Muscle of leg (tissue), 11 donors: ENCODE data around the gene TARBP1. TPM values are rescaled to one million over a fixed set of nuclear protein-coding genes. Genes with fewer than 3 reads are reported as not detected.
"Not testable (repeated sequence)": the region's sequence is repeated elsewhere in the genome, so short reads cannot be mapped to it uniquely, and the experiment has no call there.

Source experiments
- DNase-seq: peaks from one replicate; pipeline ENCODE4 v3.0.0; 2013
- H3K27ac ChIP-seq: one replicate; pipeline ENCODE4 v1.5.1; 2013; ENCODE audit warnings: mild to moderate bottlenecking, low read length, control low read depth
- H3K27me3 ChIP-seq: one replicate; pipeline ENCODE4 v1.6.1; 2013; ENCODE audit warnings: low read length; ENCODE audit not compliant: control insufficient read depth, insufficient read depth
- H3K36me3 ChIP-seq: one replicate; pipeline ENCODE4 v1.6.1; 2013; ENCODE audit warnings: low read length; ENCODE audit not compliant: control insufficient read depth, insufficient read depth
- H3K4me1 ChIP-seq: one replicate; pipeline ENCODE4 v1.6.1; 2013; ENCODE audit warnings: low read length; ENCODE audit not compliant: control insufficient read depth, insufficient read depth
- H3K4me3 ChIP-seq: one replicate; pipeline ENCODE4 v1.5.1; 2013; ENCODE audit warnings: low read length, control low read depth
- H3K9me3 ChIP-seq: replicated peaks from 2 replicates; pipeline ENCODE4 v1.6.1; 2013; ENCODE audit warnings: low read depth, low read length; ENCODE audit not compliant: control insufficient read depth
- WGBS: methylation state at CpG from one replicate; pipeline ENCODE4 v1.1.5; 2013; ENCODE audit warnings: missing lambda C conversion rate; ENCODE audit not compliant: insufficient coverage; 5-methylcytosine and 5-hydroxymethylcytosine counted together
- polyA plus RNA-seq, 8 donors: library from polyadenylated mRNA; unstranded; fragments of 120-200 nt; gene quantifications; one replicate each; pipeline versions ENCODE4 v1.2.1 to v1.2.3, GENCODE V29; 2013; ENCODE audit warnings: inconsistent platforms in 1 of 8, low replicate concordance in 1 of 8; ENCODE audit not compliant: insufficient read length in 8 of 8, insufficient read depth in 1 of 8
- total RNA-seq: library from RNA; stranded (reverse); fragments of 120-200 nt; gene quantifications from one replicate; pipeline ENCODE4 v1.2.4, GENCODE V29; 2013

The TARBP1 gene
- total and polyA plus RNA-seq, 9 donors = 14.6 to 48.3 (median 22.1) TPM

DNA sequence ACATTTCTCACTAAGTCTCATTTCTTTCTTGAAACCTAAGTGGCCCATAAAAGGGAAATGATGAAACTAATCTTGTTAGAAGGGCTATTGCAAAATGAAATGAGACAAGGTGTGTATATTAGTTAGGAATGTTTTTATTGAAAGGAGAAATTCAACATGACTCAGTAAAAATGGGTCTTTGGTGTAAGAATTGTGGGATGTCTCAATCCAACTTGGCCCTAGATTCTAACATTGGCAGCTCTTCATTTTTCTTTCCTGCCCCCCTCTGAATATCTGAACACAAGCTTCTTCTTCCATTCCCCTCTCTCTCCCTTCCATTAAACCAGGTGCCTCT, 26.8 kb upstream of the TARBP1 start:
- Histone ChIP-seq H3K27me3 (no peaks in the 10 kb centered on the region), H3K9me3 (no peaks in the 10 kb centered on the region), H3K27ac (no peak overlapping the region), H3K36me3 (no peaks in the 10 kb centered on the region), H3K4me3 (no peak overlapping the region), H3K4me1 (peaks cover 14% of the 10 kb centered on the region)
- no peak for DNase-seq

GRCh38 chr1:234504969-234505768, 26.2 kb upstream of the TARBP1 start:
- Histone ChIP-seq H3K27ac (no peak overlapping the region), H3K4me3 (no peak overlapping the region), H3K36me3 (no peaks in the 10 kb centered on the region), H3K9me3 (no peaks in the 10 kb centered on the region), H3K4me1 (peaks cover 18% of the 10 kb centered on the region), H3K27me3 (no peaks in the 10 kb centered on the region)
- DNase-seq = no peak
- WGBS = 84% methylated on average over 3 of the region's 4 CpGs

- not testable (repeated sequence) for H3K27me3 ChIP-seq, H3K9me3 ChIP-seq, H3K4me3 ChIP-seq, H3K36me3 ChIP-seq, DNase-seq, H3K27ac ChIP-seq
- peaks cover 18% of the 10 kb centered on the region for H3K4me1 ChIP-seq
- 100% methylated on average over 3 of the region's 5 CpGs for WGBS
These were observed 25.3 kb upstream of the TARBP1 start for GRCh38 chr1:234504251-234504650.

- peak; percentile 95 for DNase-seq
- Histone ChIP-seq H3K36me3 (no peaks in the 10 kb centered on the region), H3K27me3 (no peaks in the 10 kb centered on the region), H3K4me3 (no peak overlapping the region), H3K9me3 (no peaks in the 10 kb centered on the region), H3K4me1 (peaks cover 25% of the 10 kb centered on the region), H3K27ac (peak overlapping the region; percentile 71)
- 83% methylated on average over 1 of the region's 4 CpGs for WGBS
These were observed 24.4 kb upstream of the TARBP1 start for GRCh38 chr1:234503193-234504050.

DNA sequence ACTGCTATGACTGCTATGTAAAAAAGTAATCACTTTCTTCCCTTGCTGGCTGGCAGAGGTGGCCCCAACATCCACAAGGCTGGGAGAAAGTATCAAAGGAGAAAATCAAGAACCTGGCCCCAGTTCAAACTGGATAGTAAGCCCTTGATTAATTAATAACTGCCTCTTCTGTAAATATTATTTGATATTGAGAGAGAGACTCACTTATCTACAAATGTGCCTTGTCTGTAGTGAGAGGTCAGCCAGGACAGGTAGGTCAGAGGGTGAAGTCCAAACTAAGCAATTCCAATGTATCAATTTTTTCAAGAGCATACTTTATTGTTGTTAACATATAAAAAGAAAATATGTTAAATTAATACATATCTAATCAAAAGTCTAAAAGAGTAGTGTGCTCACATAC, 23.8 kb upstream of the TARBP1 start:
- peaks cover 25% of the 10 kb centered on the region for H3K4me1 ChIP-seq
- H3K9me3 ChIP-seq = no peaks in the 10 kb centered on the region
- DNase-seq = no peak
- H3K27ac ChIP-seq = peak overlapping the region; percentile 71
- H3K27me3 ChIP-seq = no peaks in the 10 kb centered on the region
- H3K36me3 ChIP-seq = no peaks in the 10 kb centered on the region
- no peak overlapping the region for H3K4me3 ChIP-seq

DNA sequence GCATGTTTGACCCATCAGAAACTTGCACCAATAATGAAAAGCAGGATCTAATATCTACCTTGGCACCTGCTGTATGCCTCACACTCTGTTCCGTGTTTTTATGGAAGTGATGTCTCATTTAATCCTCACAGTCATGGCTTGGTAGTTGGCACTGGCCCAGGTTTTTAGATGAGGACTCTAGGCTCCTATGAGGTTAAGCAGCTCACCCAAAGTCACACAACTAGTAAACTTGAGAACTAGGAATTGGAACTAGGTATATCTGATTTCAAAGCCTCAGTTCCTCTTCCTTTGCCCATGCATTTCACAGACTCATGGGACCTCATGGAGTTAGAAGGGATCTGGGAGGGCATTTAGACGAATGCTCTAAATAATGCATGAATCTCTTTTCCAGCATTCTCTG, 21.3 kb upstream of the TARBP1 start:
- DNase-seq = peak; percentile 73
- no CpG with 5 or more reads among the region's 2 CpGs for WGBS

DNA sequence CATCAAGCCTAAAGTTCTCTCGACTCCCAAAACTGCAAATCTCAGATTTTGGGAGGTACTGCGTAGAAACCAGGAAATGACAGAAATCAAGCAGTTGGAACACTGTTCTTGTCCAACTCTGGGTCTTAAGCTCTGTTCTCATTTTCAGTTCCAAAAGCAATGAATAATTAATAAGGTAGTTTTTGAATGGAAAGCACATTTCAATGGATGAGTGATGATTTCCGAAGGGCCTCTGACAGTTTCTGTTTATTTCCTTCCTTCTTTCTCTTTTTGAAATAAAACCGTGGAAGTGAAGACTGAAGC, 20.9 kb upstream of the TARBP1 start:
- H3K9me3 ChIP-seq = no peaks in the 10 kb centered on the region
- H3K36me3 ChIP-seq = no peaks in the 10 kb centered on the region
- DNase-seq = no peak
- H3K4me3 ChIP-seq = no peak overlapping the region
- H3K4me1 ChIP-seq = peaks cover 30% of the 10 kb centered on the region
- 20% methylated on average over 1 of the region's 4 CpGs for WGBS
- H3K27me3 ChIP-seq = no peaks in the 10 kb centered on the region
- H3K27ac ChIP-seq = peak overlapping the region; percentile 93

More for the DNA sequence above, 21.3 kb upstream of the TARBP1 start:
- H3K4me1 ChIP-seq = peaks cover 27% of the 10 kb centered on the region
- H3K4me3 ChIP-seq = no peak overlapping the region
- no peaks in the 10 kb centered on the region for H3K9me3 ChIP-seq
- peak overlapping the region; percentile 93 for H3K27ac ChIP-seq
- no peaks in the 10 kb centered on the region for H3K27me3 ChIP-seq
- H3K36me3 ChIP-seq = no peaks in the 10 kb centered on the region

GRCh38 chr1:234499119-234499942, 20.4 kb upstream of the TARBP1 start:
- peaks cover 30% of the 10 kb centered on the region for H3K4me1 ChIP-seq
- H3K36me3 ChIP-seq = no peaks in the 10 kb centered on the region
- WGBS = 4% methylated on average over 22 of the region's 27 CpGs
- no peak overlapping the region for H3K4me3 ChIP-seq
- DNase-seq = peak; percentile 96
- H3K9me3 ChIP-seq = no peaks in the 10 kb centered on the region
- no peaks in the 10 kb centered on the region for H3K27me3 ChIP-seq
- H3K27ac ChIP-seq = peak overlapping the region; percentile 93

DNA sequence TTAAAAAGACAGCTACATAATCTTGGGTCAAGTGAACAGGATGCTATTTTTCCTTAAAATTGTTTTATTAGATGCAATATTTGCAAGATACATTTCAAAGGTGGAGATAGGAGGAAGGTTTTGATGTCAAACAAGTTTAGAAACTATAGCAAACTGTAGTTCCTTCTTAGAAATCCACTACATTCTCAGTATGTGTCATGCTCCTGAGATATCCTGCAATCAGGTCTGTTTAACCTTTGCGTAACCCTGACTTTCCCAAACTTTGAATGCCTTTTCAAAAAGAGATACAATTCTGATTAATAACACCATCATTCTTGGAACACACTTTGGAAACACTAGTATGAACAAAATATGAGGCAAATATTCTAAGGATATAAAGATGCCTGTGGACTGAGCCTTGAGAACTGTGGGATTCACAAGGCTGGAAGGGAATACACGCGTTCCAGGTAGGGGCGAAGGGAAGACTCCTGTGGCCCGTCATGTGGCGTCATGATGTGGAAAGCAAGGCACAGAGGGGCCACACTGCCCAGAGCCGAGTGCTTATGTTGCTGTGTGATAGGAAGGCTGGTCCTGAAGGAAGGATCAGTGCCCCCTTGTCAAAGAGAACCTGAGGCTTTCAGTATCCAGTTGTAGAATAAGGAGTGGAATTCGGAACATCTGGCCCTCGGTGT, 19.6 kb upstream of the TARBP1 start:
- Histone ChIP-seq H3K9me3 (no peaks in the 10 kb centered on the region), H3K27ac (peak overlapping the region; percentile 93), H3K36me3 (no peaks in the 10 kb centered on the region), H3K4me1 (peaks cover 30% of the 10 kb centered on the region), H3K27me3 (no peaks in the 10 kb centered on the region), H3K4me3 (no peak overlapping the region)
- WGBS = 52% methylated on average over 8 of the region's 9 CpGs
- peak; percentile 31 for DNase-seq
